ENCODE data around the gene MCM9.
A peak's percentile ranks its signal among the peaks of the same experiment; 100 is the strongest.

The MCM9 gene

DNA sequence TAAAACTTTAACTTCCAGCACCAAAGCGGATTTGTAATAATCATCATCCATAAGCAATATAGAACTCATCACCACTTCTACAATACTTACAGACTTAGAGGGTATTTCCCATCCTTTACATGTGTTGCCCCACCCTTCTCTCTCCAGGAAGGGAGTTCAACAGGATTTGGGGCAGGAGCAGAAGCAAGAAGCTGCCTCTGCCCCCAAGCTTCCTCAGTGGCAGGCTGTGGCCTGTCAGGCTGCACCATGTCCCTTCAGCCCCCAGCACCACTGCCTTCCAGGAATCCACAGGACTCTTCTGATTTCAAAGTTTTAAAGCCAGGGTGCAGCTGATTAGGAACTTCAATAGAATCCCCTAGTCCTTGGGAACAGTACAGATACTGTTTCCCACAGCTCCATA is 36.7 kb upstream of the MCM9 start:
- in situ Hi-C loops (cut with HindIII; ENCODE audit: low sequenced_read_pairs), result no loop called here
- no peak for DNase-seq (ENCODE audit: low read depth)
- no peak overlapping the region for H3K4me3 ChIP-seq (ENCODE audit: low read depth, low read length)
- no peak for TF ChIP-seq CTCF (IDR thresholded peaks at IDR 0.05; ENCODE audit: low read depth, low read length, missing control alignments)

DNA sequence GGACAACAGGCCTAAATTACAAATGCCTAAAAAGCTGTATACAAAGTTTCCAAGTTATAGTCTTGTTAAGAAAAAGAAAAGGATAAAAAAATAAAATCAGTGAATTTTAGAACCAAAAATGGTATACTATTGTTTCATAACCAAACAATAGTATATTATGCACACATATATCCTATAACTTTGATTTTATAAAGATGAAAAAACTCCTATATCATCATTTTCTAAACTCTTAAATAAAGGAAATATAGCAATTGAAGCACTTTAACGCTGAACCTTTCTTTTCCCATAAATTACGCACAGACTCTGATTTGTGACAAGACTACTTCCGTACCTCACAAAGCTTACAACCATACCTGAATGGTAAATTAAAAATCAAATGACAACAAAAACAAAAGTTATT is 35.9 kb upstream of the MCM9 start:
- in situ Hi-C loops (cut with HindIII; ENCODE audit: low sequenced_read_pairs), result no loop called here
- H3K4me3 ChIP-seq (ENCODE audit: low read depth, low read length), result no peak overlapping the region
- no peak for TF ChIP-seq CTCF (IDR thresholded peaks at IDR 0.05; ENCODE audit: low read depth, low read length, missing control alignments)
- no peak for DNase-seq (ENCODE audit: low read depth)

- in situ Hi-C loops (cut with HindIII; ENCODE audit: low sequenced_read_pairs), result no loop called here
- TF ChIP-seq CTCF (IDR thresholded peaks at IDR 0.05; ENCODE audit: low read depth, low read length, missing control alignments), result no peak
- peak; percentile 11 for DNase-seq (ENCODE audit: low read depth)
- no peak overlapping the region for H3K4me3 ChIP-seq (ENCODE audit: low read depth, low read length)
Measured at GRCh38 chr6:118968416-118968815, 33.5 kb upstream of the MCM9 start.

DNA sequence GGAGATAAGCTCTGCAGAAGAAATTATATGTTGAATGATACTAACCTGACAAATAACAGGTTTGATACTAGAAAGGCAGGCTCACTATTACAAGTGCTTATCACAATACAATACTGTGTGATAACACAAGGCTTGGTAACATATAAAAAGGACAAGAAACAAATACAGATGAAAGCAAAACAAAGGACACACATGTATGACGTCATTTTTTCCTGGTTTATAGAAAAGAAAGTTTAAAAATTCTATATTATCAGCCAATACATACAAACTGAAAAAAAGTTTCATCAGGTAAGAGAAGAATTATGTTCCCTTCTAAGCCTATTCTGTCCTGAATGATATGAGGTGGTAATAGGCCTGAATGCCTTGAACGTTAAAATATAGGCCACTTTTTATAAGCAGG is 32.3 kb upstream of the MCM9 start:
- in situ Hi-C loops (cut with HindIII; ENCODE audit: low sequenced_read_pairs), result no loop called here
- H3K4me3 ChIP-seq (ENCODE audit: low read depth, low read length), result no peak overlapping the region
- TF ChIP-seq CTCF (IDR thresholded peaks at IDR 0.05; ENCODE audit: low read depth, low read length, missing control alignments), result no peak
- no peak for DNase-seq (ENCODE audit: low read depth)

GRCh38 chr6:118965843-118966370 is 30.9 kb upstream of the MCM9 start:
- no peak for DNase-seq (ENCODE audit: low read depth)
- TF ChIP-seq CTCF (IDR thresholded peaks at IDR 0.05; ENCODE audit: low read depth, low read length, missing control alignments), result no peak

DNA sequence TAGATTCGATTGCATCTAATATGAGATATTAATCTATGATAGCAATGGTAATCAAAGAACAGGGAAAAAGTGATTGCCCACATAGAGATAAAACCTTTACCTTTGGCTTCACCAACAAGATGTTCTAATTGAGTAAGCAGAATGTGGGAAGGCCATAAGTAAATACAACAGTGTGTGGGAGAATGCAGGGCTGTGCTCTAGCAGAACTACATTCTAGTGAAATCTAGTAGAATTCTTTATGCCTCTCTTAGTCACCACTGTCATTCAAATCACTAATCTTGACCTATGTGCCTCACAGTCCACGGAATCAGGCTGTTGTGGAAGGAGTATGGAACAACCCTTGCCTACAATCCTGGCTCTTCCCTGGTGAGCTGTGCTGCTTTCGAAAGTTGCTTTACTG is 30.4 kb upstream of the MCM9 start:
- in situ Hi-C loops (cut with HindIII; ENCODE audit: low sequenced_read_pairs), result no loop called here
- DNase-seq (ENCODE audit: low read depth), result no peak
- H3K4me3 ChIP-seq (ENCODE audit: low read depth, low read length), result no peak overlapping the region
- TF ChIP-seq CTCF (IDR thresholded peaks at IDR 0.05; ENCODE audit: low read depth, low read length, missing control alignments), result no peak

More at GRCh38 chr6:118965843-118966370, 30.9 kb upstream of the MCM9 start:
- in situ Hi-C loops (cut with HindIII; ENCODE audit: low sequenced_read_pairs), result no loop called here
- no peak overlapping the region for H3K4me3 ChIP-seq (ENCODE audit: low read depth, low read length)

GRCh38 chr6:118963003-118963402 is 28.0 kb upstream of the MCM9 start:
- no peak overlapping the region for H3K4me3 ChIP-seq (ENCODE audit: low read depth, low read length)
- no peak for TF ChIP-seq CTCF (IDR thresholded peaks at IDR 0.05; ENCODE audit: low read depth, low read length, missing control alignments)
- in situ Hi-C loops (cut with HindIII; ENCODE audit: low sequenced_read_pairs), result no loop called here
- no peak for DNase-seq (ENCODE audit: low read depth)

Data from astrocyte of the cerebellum (primary cell).